Mammary epithelial cell (primary cell): ENCODE results near the gene MAPK8IP1.

Experiments
- EZH2 ChIP-seq: IDR thresholded peaks from 2 replicates; pipeline ENCODE4 v1.6.1; 2012; ENCODE audit warnings: low read length, inconsistent platforms, borderline replicate concordance
- TF ChIP-seq, protein P1 (sequence below), 2 donors: IDR thresholded peaks in 1 of 2; conservative IDR thresholded peaks in 1 of 2; 2 replicates each; pipeline ENCODE4 v1.5.1; 2011 to 2012; ENCODE audit warnings: inconsistent platforms in 2 of 2, low read length in 2 of 2, mild to moderate bottlenecking in 2 of 2, control low read depth in 1 of 2, low read depth in 1 of 2; ENCODE audit not compliant: insufficient read depth in 1 of 2; ENCODE audit errors: extremely low read depth in 1 of 2

GRCh38 chr11:45881708-45882368 lies 3.6 kb upstream of the MAPK8IP1 start:
- TF ChIP-seq, protein P1, sequence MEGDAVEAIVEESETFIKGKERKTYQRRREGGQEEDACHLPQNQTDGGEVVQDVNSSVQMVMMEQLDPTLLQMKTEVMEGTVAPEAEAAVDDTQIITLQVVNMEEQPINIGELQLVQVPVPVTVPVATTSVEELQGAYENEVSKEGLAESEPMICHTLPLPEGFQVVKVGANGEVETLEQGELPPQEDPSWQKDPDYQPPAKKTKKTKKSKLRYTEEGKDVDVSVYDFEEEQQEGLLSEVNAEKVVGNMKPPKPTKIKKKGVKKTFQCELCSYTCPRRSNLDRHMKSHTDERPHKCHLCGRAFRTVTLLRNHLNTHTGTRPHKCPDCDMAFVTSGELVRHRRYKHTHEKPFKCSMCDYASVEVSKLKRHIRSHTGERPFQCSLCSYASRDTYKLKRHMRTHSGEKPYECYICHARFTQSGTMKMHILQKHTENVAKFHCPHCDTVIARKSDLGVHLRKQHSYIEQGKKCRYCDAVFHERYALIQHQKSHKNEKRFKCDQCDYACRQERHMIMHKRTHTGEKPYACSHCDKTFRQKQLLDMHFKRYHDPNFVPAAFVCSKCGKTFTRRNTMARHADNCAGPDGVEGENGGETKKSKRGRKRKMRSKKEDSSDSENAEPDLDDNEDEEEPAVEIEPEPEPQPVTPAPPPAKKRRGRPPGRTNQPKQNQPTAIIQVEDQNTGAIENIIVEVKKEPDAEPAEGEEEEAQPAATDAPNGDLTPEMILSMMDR (conservative IDR thresholded peaks at IDR 0.05 in 1 of 2, IDR thresholded peaks at IDR 0.05 in 1 of 2; ENCODE audit: extremely low read depth in 1 of 2, insufficient read depth in 1 of 2, low read depth in 1 of 2, low read length in 2 of 2): no peak
- TF ChIP-seq EZH2: no peak
